ENCODE data around the gene SPDYE4. TPM values are rescaled to one million over a fixed set of nuclear protein-coding genes. Genes with fewer than 3 reads are reported as not detected.
A peak's percentile ranks its signal among the peaks of the same experiment; 100 is the strongest.
"Not testable (repeated sequence)": the region's sequence is repeated elsewhere in the genome, so short reads cannot be mapped to it uniquely, and the experiment has no call there.

Gene SPDYE4, protein sequence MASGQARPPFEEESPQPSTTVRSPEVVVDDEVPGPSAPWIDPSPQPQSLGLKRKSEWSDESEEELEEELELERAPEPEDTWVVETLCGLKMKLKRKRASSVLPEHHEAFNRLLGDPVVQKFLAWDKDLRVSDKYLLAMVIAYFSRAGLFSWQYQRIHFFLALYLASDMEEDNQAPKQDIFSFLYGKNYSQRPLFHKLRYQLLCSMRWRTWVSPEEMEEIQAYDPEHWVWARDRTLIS
- not detected in 2 replicates for total RNA-seq (2014; rRNA removed; shearing (Covaris generic); ENCODE audit: low replicate concordance)

DNA sequence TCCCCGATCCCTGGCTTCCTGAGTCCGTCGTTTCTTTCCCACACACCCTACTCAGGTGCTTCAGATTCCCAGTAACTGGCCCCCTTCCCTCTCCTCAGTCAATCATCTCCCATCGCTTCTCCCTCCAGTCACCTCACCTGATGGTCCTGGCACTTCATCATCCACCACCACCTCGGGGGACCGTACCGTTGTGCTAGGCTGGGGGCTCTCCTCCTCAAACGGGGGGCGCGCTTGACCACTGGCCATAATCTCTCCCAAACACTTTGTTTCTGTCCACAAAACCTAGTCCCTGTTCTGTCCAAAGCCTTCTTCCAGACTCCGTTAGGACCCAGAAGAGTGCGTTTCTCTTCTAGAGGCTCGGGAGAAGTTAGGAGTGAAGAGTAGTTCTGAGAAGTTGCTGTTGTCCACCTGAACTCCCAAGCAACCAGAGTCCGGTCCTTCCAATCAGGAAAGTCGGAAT is at the start of gene SPDYE4:
SPDYE4 (minus strand) TSS at position 410 of the 460 bp plus-strand sequence; CDS start at position 246, 164 bp downstream.
- H3K36me3 ChIP-seq, result no peaks in the 10 kb centered on the region
- H3K27me3 ChIP-seq, result peaks cover 11% of the 10 kb centered on the region; the same call in 1 of the 2 replicates
- DNase-seq, result no peak
- no peaks in the 10 kb centered on the region for H3K9me3 ChIP-seq
- no peak within 1 kb of the TSS for H3K4me3 ChIP-seq

DNA sequence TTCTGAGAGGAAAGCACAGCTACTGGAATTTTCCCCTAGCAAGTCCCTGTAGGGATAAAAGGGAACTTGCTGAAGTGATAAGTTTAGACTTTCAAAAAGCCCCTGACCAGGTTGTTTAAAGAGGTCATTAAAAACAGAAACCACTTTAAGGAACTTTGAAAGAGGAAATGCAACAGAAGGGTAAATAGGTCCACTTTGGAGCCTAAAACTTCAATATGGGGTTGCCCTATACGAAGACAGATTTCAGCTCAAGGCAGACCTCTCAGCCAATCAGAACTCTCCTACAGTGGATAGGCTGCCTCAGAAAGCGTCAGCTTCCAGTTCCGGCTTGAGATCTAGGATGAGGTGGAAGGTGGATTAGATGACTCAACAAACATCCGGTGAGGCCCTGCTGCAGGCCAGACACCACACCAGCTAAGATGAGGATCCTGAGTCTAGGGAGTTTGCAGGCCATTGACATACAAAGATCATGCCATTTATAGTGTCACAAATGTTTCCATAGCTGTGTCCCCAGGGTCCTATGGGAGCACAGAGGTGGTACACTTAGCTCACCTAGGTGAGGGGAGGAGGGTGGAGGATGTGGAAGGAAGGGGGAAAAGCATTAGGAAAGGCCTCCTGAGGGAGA is 48.7 kb upstream of the SPDYE4 start:
- peak; percentile 56 for DNase-seq
- H3K36me3 ChIP-seq, result no peaks in the 10 kb centered on the region
- H3K9me3 ChIP-seq, result no peaks in the 10 kb centered on the region; the same call in 1 of the 2 replicates
- no peak overlapping the region for H3K4me3 ChIP-seq
- H3K27me3 ChIP-seq, result no peaks in the 10 kb centered on the region

DNA sequence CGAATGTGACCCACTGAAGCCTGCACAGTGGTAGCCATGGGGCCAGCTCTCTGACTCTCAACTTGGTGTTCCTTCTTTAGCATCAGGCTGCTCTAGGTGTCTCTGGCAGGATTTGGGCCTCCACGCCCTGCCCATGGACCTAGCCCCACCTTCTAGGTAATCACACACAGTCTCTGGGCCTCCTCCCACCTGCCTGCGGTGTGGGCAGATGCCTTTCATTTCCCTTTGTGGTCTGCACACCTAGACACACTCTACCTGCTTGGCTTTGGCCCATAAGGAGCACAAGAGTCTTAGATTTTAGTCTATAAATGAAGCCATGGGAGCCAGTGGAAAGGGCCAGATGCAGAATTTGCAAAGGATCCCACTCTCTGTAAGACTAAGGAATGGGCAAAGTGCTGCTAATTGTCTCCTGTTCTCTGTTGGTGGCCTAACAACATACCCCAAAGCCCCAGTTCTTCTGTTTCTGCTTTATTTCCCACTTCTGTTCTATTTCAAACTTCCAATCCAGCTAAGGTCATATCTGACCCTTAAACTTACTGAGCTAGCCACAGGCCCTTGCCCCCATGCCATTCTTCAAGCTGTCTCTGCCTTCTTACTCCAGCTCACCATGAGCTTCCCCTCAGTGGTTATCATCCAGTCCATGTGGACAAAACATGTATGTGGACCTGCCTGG is 48.0 kb upstream of the SPDYE4 start:
- Histone ChIP-seq H3K4me3 (no peak overlapping the region), H3K36me3 (no peaks in the 10 kb centered on the region), H3K9me3 (no peaks in the 10 kb centered on the region), H3K27me3 (no peaks in the 10 kb centered on the region)
- DNase-seq, result no peak

DNA sequence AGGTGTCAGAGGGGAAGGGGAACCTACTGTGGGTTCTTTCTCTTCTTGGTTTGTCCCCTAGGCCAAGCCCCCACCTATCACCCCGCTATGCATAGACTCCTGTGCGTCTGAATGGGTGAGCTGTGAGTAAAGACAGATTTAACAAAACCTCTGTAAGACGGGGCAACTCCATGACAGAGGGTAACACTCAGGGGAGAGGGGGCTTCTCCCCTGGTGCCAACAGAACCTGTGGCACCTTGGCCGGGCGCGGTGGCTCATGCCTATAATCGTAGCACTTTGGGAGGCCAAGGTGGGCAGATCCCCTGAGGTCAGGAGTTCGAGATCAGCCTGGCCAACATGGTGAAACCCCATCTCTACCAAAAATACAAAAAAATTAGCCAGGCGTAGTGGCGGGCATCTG is 47.0 kb upstream of the SPDYE4 start:
- not testable (repeated sequence) for H3K27me3 ChIP-seq

DNA sequence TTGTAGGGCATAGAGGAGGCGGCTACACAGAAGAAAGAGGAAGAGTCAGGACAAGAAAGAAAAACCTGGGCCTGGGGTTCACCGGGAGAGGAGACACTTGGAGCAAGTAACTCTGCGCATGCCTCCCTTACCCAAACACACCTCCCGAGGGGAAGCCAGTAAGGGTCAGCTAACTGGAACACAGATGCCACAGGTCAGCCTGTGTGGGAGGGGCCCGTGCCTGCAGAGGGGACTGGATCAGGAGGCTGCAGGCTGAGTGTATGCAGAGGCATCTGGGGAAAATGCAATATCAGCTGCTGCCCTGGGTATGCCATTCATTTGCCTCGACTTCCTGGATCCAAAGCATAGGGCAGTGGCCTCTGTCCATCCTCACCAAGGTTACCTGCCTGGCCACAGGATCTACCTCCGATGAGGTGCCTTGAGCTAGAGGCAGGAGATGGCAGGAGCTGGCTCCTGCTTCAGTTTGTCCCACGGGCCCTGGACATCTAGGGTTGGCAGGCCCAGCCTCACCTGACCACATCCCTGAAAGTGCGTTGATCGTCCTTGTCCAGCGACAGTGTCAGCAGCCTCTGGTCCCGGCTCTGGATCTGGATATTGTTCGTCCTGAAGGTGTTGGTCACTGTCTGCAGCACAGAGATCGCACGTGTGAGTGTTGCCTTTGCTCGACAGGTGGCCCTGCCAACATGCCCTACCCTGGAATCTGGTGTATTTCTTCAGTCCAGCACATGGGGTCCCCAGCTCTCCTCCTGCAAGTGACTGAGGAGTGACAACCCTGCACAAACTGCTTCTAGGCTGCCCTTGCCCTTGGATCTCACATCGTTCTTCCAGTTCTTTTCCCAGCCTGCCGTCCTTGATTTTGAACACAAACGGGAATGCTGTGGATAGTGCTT is 45.4 kb upstream of the SPDYE4 start:
- Histone ChIP-seq H3K9me3 (no peaks in the 10 kb centered on the region), H3K36me3 (no peaks in the 10 kb centered on the region), H3K4me3 (no peak overlapping the region), H3K27me3 (no peaks in the 10 kb centered on the region)
- no peak for DNase-seq

More for the DNA sequence above, 47.0 kb upstream of the SPDYE4 start:
- not testable (repeated sequence) for DNase-seq, H3K4me3 ChIP-seq, H3K36me3 ChIP-seq, H3K9me3 ChIP-seq

DNA sequence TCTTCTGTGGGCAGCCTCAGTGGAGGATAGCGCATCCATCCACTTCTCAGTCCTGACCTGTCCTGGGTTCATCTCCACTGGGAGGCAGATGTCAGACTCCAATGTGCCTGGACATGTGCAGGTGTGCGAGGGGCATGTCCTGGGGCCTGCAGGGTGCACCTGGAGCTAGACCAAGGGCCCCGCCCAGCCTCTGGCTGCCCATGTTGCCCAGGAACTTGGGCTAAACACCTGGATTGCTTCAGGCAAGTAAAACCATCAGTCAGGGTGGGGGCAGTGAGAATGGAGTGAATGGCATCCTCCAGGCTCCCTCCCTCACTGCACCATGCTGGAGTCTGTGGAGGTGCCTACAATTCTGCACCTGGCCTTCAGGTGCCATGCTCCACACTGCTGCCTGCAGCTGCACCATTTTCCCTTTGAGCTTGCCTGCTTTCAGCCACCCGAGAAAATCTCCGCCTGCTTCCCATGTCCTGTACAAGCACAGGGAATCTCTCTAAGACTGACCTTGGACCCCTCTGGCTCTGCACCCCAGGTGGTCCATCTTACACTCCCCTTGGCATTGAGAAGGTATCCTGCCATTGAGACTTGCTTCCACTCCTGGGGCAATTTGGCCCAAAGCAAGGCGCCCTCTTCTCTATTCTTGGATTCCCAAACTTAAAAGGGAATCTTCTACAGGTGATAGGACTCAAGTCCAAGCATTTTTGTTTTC is 42.9 kb upstream of the SPDYE4 start:
- no peak for DNase-seq
- Histone ChIP-seq H3K36me3 (no peaks in the 10 kb centered on the region), H3K4me3 (no peak overlapping the region), H3K27me3 (no peaks in the 10 kb centered on the region), H3K9me3 (no peaks in the 10 kb centered on the region)

DNA sequence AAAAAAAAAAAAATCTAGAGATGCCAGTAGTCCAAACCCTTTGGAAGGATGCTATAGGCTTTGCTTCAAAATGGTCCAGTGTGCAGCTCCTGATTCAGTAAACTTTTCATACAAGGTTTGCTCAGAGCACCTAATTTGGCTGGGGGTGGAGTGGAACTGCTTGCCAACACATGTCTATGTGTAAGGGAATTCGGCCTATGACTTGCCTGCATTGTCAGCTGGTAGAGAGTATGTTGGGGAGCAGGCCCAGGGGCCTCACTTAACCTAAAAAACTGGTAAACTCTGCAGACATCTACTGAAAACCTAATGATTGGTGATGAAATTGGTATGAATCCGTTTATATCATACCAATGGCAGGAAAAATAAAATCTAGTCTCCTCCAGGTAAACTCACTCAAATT is 42.3 kb upstream of the SPDYE4 start:
- Histone ChIP-seq H3K4me3 (no peak overlapping the region), H3K9me3 (no peaks in the 10 kb centered on the region), H3K36me3 (no peaks in the 10 kb centered on the region), H3K27me3 (no peaks in the 10 kb centered on the region)
- no peak for DNase-seq

DNA sequence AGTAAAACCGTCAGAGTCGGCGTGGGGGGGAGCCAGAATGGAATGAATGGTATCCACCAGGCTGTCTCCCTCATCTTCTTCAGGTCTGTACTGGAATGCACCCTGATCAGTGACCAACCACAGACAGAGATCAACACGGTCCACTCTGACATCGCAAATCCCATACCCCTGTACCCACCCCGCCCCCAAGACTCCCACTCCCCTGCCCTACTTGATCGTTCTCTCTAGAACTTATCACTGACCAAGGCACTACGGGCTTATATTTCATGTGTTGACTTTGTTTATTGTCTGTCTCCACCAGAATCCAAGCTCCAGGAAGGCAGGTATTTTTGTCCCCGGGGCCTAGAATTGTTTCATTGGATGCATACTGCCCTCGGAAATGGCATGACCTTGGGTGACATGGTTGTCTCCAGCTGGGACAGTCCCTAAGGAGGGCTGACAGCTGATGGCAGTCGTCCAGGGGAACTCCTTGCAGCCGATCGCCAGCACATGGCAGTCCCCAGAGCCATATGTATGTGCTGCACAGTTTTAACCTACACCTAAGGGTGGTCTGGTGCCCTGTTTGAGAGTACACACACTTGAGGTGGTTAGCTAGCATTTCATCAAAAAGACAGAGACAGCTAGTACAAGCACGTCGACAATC is 41.3 kb upstream of the SPDYE4 start:
- H3K27me3 ChIP-seq, result no peaks in the 10 kb centered on the region
- no peak for DNase-seq
- no peaks in the 10 kb centered on the region for H3K36me3 ChIP-seq
- no peaks in the 10 kb centered on the region for H3K9me3 ChIP-seq
- no peak overlapping the region for H3K4me3 ChIP-seq

DNA sequence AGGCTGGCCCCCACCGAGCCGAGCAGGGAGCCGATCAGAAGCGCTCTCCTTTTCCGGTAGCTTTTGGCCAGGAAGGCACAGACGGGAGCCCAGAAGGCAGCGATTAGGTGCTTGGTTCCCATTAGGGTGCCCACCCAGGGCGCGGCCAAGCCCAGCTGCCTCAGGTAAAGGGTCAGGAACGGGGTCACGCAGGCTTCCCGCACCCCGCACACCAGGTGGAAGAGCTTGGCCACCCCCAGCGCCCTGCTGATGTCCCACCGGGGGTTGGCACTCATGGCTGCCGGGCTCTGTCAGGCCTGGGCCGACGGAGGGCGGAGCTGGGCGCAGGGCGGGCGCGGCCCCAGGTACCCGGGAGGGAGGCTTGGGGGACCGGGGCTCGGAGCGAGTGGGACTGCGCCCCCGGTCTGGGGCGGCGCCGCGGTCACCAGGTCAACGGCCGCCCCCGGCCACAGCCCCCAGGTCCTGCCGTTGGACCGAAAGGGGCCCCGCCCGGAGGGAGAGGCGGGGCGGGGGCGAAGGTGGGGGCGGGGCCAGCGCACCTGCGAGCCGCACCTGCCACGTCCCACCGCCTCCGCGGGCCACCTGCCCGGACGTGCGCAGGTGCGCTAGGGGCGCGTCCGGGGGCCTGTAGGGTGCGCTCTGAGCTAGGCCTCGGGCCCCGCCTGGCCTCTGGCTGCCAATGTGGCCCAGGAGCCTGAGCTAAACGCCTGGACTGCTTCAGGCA is 40.7 kb upstream of the SPDYE4 start, which contains the start of gene MFSD6L:
MFSD6L (minus strand) TSS at position 520 of the 724 bp plus-strand sequence; CDS start at position 275, 245 bp downstream.
- DNase-seq, result no peak
- no peaks in the 10 kb centered on the region for H3K27me3 ChIP-seq
- H3K36me3 ChIP-seq, result no peaks in the 10 kb centered on the region
- H3K4me3 ChIP-seq, result no peak within 1 kb of the TSS
- no peaks in the 10 kb centered on the region for H3K9me3 ChIP-seq

DNA sequence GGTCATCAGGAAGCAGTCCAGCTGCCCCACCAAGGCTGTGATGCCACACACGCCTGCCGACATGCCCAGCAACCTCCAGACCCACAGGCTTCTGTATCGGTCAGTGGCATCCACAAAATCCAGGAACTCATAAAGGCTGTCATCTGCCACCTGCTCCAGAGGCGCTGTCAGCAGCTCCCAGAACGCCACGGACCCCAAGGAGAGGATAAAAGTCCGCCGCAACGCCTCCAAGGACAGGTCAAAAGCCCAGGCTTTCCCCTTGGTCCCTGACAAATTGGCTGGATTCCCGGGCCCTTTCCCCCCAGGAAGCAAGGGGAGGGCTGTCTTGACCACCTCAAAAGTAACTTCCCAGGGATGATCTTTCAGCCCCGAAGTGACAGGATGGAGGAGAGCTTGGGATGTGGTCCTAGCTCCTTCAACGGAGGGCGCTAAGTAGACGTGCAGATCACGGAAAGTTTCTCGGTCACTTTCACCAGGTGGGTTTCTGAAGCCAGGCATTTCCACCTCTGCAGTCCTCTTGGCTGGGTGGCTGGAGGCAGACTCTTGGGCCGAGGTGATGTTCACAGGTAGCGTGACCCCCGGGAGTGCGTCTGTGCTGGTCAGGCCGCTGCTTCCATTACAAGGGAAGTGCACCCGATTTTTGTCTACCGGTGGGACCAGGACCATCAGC is 40.0 kb upstream of the SPDYE4 start:
- DNase-seq, result no peak
- H3K4me3 ChIP-seq, result no peak overlapping the region
- H3K9me3 ChIP-seq, result no peaks in the 10 kb centered on the region
- H3K27me3 ChIP-seq, result no peaks in the 10 kb centered on the region
- H3K36me3 ChIP-seq, result no peaks in the 10 kb centered on the region

DNA sequence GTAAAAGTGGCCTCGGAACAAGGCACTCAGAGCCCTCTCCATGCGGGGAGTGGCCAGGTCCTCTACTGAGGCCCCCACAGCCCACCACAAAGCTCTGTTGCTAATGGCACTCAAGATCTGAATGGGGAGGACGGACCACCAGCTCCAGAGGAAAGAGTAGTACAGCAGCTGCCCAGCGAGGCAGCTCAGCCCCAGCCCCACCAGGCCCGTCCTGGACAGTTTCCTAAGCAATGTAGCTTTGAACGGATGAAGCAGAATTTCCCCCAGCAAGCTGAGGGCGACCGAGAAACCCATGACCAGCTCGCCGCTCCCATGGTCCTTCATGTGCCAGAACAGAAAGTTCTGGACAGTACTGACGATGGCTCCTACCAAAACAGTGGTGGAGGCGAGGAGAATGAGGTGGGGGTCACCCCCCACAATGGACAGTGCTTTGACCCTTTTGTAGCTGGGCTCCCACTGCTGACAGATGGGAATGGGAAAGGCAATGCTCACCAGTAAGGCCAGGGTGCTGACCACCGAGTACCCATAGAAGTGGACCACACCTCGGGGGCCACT is 39.4 kb upstream of the SPDYE4 start:
- peaks cover 1% of the 10 kb centered on the region; the same call in 1 of the 2 replicates for H3K9me3 ChIP-seq
- DNase-seq, result no peak
- no peaks in the 10 kb centered on the region for H3K36me3 ChIP-seq
- no peak overlapping the region for H3K4me3 ChIP-seq
- H3K27me3 ChIP-seq, result no peaks in the 10 kb centered on the region

DNA sequence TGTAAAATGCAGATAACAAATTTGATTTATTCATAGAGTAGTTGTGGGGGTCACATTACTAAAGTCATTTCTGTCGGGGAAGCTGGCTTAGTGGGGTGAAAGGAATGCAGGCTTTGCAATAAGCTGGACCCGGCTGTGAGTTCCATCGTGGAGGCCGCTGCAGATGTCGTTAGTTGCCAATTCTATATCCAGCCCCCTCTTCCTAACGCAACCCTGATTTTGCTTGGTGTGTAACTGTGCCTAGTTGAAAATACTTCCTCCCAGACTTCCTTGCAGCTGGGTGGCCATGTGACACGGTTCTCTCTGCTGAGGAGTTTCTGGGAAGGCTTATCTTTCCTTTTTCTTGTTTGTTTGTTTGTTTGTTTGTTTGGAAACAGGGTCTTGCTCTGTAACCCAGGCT is 36.3 kb upstream of the SPDYE4 start:
- no peaks in the 10 kb centered on the region for H3K36me3 ChIP-seq
- no peak for DNase-seq

DNA sequence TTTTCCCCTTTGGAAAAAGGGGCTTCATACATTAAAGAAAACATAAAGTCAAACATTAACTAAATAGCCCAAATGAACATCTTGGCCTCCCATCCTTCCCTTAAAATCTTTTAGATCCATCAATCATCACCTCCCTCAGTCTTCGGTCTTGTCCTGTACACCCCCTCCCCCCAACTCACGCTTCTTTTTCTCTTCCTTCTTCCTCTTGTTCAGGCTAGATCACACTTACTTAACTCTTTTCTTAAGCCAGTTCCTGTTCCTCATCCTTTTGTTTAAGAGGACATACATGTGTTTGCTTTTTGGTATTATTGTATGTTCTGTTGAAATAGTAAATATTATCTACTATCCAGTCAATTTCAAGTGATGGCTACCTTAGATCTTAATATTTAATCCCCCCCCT is 35.3 kb upstream of the SPDYE4 start:
- no peak for DNase-seq
- H3K27me3 ChIP-seq, result no peaks in the 10 kb centered on the region
- peaks cover 12% of the 10 kb centered on the region for H3K9me3 ChIP-seq
- no peak overlapping the region for H3K4me3 ChIP-seq
- no peaks in the 10 kb centered on the region for H3K36me3 ChIP-seq

More for the DNA sequence above, 36.3 kb upstream of the SPDYE4 start:
- Histone ChIP-seq H3K27me3 (no peaks in the 10 kb centered on the region), H3K9me3 (peaks cover 12% of the 10 kb centered on the region), H3K4me3 (no peak overlapping the region)

DNA sequence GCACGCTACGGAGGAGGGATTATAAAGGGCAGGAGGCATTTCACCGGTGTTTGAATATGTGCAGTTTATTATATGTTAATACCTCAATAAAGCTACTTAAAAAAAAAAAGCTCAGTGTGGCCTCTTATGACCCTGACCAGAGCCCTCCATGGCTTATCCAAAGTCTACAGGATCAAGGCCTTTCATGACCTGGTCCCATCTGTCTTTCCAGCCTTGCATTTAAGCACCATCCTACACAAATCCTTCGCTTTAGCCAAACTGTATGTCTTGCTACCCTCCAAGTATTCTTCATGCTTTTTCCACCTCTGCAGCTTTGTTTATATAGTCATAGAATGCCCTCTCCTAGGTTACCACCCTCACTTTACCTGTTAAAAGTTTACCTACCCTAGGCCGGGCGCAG is 34.3 kb upstream of the SPDYE4 start:
- Histone ChIP-seq H3K9me3 (peaks cover 12% of the 10 kb centered on the region), H3K36me3 (no peaks in the 10 kb centered on the region), H3K27me3 (no peaks in the 10 kb centered on the region), H3K4me3 (no peak overlapping the region)
- DNase-seq, result no peak
